Mammary epithelial cell (primary cell): ENCODE results near the gene DCLRE1B.

ENCODE experiments used
- EZH2 ChIP-seq: IDR thresholded peaks from 2 replicates; pipeline ENCODE4 v1.6.1; 2012; ENCODE audit warnings: low read length, inconsistent platforms, borderline replicate concordance
- TF ChIP-seq, protein P1 (sequence below), 2 donors: IDR thresholded peaks in 1 of 2; conservative IDR thresholded peaks in 1 of 2; 2 replicates each; pipeline ENCODE4 v1.5.1; 2011 to 2012; ENCODE audit warnings: inconsistent platforms in 2 of 2, low read length in 2 of 2, mild to moderate bottlenecking in 2 of 2, control low read depth in 1 of 2, low read depth in 1 of 2; ENCODE audit not compliant: insufficient read depth in 1 of 2; ENCODE audit errors: extremely low read depth in 1 of 2

DNA sequence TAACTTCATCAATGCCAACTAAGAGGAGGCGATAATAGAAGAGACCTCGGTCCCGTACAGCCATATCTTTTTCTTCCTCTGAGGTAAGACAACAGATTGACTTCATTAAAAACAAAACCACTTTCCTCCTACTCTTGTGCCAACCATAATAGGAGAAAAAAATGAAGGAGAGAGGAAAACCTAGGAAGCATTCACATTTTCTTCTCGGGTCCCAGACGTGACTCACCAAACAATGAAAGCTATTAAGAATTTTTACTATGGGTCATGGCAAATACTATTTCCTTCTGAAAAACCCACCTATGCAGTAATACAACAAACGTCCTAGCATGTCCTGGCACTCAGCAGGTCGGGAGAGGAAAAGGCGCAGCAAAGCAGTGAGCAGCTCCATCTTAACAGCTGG is 9.2 kb upstream of the DCLRE1B start:
- TF ChIP-seq, protein P1, sequence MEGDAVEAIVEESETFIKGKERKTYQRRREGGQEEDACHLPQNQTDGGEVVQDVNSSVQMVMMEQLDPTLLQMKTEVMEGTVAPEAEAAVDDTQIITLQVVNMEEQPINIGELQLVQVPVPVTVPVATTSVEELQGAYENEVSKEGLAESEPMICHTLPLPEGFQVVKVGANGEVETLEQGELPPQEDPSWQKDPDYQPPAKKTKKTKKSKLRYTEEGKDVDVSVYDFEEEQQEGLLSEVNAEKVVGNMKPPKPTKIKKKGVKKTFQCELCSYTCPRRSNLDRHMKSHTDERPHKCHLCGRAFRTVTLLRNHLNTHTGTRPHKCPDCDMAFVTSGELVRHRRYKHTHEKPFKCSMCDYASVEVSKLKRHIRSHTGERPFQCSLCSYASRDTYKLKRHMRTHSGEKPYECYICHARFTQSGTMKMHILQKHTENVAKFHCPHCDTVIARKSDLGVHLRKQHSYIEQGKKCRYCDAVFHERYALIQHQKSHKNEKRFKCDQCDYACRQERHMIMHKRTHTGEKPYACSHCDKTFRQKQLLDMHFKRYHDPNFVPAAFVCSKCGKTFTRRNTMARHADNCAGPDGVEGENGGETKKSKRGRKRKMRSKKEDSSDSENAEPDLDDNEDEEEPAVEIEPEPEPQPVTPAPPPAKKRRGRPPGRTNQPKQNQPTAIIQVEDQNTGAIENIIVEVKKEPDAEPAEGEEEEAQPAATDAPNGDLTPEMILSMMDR (conservative IDR thresholded peaks at IDR 0.05 in 1 of 2, IDR thresholded peaks at IDR 0.05 in 1 of 2; ENCODE audit: extremely low read depth in 1 of 2, insufficient read depth in 1 of 2, low read depth in 1 of 2, low read length in 2 of 2) = no peak
- TF ChIP-seq EZH2 = no peak
